HG03135 (cell line): ENCODE data around the gene GATAD1.
"Not testable (repeated sequence)": the region's sequence is repeated elsewhere in the genome, so short reads cannot be mapped to it uniquely, and the experiment has no call there.

ENCODE experiments used
- ATAC-seq: cut with Tn5 transposase; IDR thresholded peaks from one replicate; pipeline ENCODE4 v1.9.1; 2021; ENCODE audit warnings: mild to moderate bottlenecking, moderate library complexity; ENCODE audit not compliant: unreplicated experiment

The GATAD1 gene

DNA sequence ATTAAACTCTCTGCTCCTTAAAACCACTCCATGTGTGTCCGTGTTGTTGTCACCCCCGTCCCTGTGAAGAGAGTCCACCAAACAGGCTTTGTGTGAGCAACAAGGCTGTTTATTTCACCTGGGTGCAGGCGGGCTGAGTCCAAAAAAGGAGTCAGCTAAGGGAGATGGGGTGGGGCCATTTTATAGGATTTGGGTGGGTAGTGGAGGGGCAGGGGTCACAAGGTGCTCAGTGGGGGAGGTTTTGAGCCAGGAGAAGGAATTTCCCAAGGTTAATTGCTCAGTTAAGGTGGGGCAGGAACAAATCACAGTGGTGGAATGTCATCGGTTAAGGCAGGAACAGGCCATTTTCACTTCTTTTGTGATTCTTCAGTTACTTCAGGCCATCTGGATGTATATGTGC, 31.9 kb downstream of the GATAD1 start:
- ATAC-seq: not testable (repeated sequence)

DNA sequence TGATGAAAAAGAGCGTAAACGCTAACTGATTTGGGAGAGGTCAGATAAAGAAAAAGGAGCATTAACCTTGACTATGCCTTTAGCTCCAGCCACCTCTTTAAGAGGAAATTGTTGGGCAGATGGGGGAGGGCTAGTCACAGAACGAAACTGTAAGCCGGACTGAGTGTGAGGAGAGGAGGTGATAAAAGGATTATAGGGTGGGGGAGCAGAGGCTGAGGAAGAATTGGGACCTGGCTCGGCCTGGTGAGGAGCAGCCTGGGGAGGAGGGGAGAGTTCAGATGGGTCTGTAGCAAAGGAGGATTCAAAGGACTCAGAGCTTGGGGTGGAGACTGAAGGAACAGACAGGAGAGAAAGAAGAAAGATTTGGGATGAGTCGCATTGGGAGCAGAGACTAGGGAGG, 36.3 kb downstream of the GATAD1 start:
- ATAC-seq: not testable (repeated sequence)

DNA sequence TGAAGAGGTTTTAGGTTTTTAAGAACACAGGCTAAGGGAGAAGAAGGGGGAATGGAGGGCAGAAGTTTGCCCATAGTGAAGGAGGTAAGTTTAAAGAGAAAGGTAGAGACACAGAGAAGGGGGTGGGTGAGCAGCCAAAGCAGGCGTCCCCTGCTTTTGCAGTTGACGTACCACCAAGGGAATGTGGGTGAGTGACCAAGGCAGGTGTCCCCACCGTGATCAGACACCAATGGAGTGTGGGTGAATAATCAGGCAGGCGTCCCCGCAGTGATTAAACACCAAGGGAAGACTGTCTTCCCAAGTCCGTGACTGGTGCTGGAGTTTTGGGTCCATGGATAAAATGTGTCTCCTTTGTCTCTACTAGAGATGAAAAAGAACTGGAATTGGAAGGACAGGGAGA, 36.9 kb downstream of the GATAD1 start:
- ATAC-seq: not testable (repeated sequence)

DNA sequence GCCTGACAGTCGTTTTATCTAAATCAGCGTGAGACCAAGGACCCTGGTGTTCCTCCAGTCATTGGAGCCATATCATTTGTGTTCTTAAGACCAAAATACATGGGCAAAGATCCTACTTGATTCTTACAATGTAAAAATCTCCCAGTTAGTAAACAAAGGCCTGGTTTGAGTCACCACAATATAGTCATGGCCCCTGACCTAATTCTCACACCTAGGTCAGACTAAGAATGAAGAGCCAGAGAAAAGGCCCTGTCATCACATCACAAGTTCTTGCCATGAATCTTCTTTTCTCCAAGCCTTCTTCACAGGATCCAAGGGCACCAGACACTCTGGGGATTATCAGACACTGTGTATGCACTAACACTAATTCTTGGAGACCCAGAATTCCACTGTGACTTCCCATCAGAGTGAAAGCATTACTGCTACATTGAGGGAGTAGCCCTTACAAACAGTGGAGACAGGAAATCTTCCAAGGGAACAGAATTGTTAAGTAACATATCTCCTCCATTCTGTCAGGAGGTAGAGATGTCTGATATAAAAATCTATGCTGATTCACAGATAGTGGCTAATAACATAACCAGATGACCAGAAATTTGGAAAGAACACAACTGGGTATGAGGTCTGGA, 38.1 kb downstream of the GATAD1 start:
- no peak for ATAC-seq

DNA sequence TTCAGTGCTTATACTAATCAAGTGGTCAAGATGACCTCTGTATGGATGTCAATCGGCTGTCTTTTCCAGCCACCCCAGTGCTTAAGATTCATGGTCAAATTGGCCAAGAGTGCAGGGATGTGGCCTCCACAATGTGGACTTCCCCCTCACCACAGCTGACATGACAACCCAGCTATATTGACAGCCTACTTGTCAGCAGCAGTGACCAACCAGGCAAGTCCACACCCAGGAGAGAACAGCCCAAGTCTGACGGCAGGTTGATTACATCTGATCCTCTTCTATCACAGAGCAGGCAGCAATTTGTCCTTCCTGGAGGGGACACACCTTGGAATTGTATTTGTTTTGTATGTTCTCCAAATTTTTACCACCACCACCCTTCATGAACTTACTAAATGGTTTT, 38.7 kb downstream of the GATAD1 start:
- no peak for ATAC-seq

DNA sequence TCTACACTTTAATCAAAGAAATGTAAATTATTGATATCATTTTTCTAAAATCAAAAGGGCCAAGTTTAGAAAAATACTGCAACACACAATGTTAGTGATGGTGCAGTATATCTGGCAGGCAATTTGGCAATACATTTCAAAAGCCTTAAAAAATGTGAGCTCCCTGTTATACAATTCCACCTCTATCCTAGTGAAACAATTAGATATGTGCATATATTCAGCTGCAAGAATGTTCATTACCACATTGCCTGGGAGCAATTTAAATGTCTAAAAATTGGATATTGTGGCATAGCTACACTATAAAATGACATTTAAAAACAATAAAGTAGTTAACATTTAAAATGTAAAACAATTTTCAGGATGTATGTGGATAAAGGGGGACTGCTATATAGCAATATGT, 40.5 kb downstream of the GATAD1 start:
- ATAC-seq: no peak

DNA sequence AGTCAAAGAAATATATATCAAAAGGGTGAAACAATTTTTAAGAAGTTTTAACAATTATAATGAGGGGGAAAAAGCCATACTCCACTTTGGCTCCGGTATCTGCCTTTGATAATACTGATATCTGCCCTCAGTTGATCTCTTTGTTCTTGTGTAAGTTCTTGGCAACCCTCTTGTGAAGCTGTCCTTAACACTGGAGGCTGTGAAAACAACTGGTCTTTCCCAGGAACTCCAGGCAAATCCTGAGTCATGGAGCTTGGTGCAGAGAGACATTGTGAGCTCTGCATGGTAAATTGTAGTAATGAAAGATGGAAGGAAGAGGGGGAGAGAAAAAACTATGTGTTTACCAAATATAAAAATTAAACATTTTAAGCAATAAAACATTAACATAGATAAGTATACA, 42.4 kb downstream of the GATAD1 start:
- ATAC-seq: no peak

DNA sequence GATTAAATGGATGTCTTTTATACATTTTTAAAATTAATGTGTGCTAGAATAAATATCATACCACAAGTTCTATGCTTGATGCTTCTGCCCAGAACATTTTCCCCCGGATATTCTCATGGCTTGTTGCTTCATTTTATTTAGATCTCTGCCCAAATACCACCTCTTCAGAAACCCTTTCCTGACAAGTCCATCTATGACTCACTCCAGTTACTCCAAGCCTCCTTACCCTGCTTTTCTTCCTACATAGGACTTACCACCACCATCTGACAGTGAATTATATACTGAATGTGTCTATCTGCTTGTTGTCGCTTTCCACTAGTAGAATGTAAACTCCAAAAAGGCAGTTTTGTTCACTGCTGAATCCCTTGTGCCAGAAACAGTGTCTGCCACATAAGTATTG, 49.6 kb downstream of the GATAD1 start:
- no peak for ATAC-seq

DNA sequence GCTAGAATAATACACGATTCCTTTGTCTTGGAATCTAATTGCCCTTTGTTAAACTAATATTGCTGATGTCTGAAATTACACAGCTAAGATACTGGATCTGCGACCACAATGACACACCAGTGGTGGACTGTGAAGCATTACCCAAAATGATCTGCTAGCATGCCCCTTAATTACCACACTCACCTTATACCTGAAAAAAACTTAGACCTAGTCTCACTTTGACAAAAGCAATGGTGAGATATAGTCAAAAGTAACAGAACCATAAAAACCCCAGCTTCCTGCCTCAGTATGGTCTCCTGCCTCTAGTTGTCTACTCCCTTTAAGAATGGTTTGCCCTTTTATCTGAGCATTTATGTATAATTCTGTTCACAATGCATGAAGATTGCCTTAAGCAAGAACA, 51.3 kb downstream of the GATAD1 start:
- no peak for ATAC-seq

DNA sequence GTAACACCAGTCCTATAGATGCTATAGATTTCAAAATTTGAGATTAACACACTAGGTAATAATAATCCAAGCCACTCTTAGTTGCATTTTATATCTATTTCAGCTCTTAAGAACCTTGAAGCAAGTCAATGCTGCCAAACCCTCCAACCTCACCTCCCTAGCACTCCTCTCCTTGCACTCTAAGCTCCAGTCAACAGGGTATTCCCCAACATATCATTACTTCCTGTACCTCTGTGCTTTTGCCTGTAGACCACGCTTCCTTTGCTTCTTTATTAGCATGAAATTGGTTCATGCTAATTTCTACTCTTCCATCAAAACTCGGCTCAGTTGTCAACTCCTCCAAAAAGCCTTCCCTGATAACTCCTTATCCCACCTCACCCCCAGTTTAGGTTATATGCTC, 56.5 kb downstream of the GATAD1 start:
- ATAC-seq: no peak

DNA sequence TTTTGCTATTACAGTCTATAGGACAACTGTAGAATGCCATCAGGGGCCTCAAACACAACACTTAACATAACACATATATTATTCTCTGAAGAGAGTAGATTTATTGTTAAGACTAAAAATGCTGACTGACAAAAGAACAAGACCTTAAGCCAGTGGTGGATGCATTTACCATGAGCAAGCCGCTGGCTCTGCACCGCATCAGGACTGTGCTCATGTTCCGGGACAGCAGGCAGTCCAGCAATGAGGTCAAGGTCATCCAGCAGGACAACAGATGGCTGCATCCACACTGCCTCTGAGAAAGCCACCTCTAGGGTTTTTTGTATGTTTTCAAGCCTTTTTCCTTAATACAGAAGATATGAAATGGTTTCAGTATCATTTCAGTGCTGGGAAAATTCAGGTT, 57.3 kb downstream of the GATAD1 start:
- no peak for ATAC-seq

DNA sequence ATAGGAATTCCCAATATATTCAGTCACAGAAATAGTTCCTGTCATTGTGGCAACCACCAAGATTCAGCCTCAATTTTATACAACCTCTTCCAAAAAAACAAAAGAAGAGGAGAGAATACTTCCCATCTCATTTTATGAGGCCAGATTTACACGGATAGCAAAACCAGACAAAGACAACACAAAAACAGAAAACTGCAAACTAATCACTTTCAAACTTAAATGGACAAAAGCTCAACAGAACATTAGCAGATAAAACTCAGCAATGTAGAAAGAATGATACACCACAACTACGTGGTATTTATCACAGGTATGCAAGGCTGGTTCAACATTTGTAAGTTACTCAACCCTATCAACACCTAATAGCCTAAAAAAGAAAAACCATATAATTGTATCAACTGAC, 59.1 kb downstream of the GATAD1 start:
- no peak for ATAC-seq

DNA sequence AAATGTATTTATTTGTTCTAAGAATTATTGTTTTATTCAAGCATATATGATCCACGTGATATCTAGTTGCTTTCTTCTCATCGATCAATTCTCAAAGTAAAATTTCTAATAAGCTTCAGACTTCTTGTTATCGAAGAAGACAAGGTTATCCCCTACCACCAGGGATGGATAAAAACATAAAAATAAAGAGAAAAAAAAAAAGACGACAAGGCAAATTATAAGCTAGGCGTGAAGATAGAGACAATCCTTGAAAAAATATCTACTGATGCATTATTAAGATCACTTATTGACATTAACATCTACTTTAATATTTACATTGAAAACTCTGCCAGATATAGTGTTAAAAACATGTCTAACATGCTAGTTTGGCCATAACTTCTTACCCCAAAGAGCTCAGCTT, 61.7 kb downstream of the GATAD1 start:
- no peak for ATAC-seq
